OCI-LY1 (cell line): Measurements from ENCODE around the gene FAM89A.
A peak's percentile ranks its signal among the peaks of the same experiment; 100 is the strongest.

Experiments
- H2AFZ ChIP-seq: fragments of 200-600 bp; sonication (generic), shearing (Covaris generic); 2 replicates; pipeline ENCODE4 v1.6.0; 2014; ENCODE audit warnings: antibody characterized with exemption, mild to moderate bottlenecking, low read length
- H3F3A ChIP-seq: fragments of 200-600 bp; sonication (generic), shearing (Covaris generic); 2 replicates; pipeline ENCODE4 v1.6.0; 2014; ENCODE audit warnings: mild to moderate bottlenecking, antibody characterized with exemption, low read length, moderate library complexity; ENCODE audit not compliant: insufficient read depth
- H3K27ac ChIP-seq: fragments of 200-600 bp; sonication (generic); 2 replicates; pipeline ENCODE4 v1.5.1; 2014; ENCODE audit warnings: low read length, mixed run types, mild to moderate bottlenecking, low read depth; ENCODE audit not compliant: poor library complexity, severe bottlenecking
- H3K27me3 ChIP-seq: fragments of 200-600 bp; sonication (generic); 2 replicates; pipeline ENCODE4 v1.6.0; 2014; ENCODE audit warnings: antibody characterized with exemption, mild to moderate bottlenecking, low read length, moderate library complexity; ENCODE audit not compliant: insufficient read depth
- H3K36me3 ChIP-seq: fragments of 200-600 bp; sonication (generic); 2 replicates; pipeline ENCODE4 v1.6.1; 2014; ENCODE audit warnings: mild to moderate bottlenecking, antibody characterized with exemption, low read length, moderate library complexity, mixed read lengths; ENCODE audit not compliant: insufficient read depth
- H3K4me1 ChIP-seq: fragments of 200-600 bp; sonication (generic); 2 replicates; pipeline ENCODE4 v1.5.1; 2014; ENCODE audit warnings: mild to moderate bottlenecking, low read length, moderate library complexity; ENCODE audit not compliant: insufficient read depth, severe bottlenecking
- H3K4me2 ChIP-seq: fragments of 200-600 bp; sonication (generic), shearing (Covaris generic); 2 replicates; pipeline ENCODE4 v1.6.1; 2014; ENCODE audit warnings: low read length
- H3K4me3 ChIP-seq: fragments of 200-600 bp; sonication (generic); 2 replicates; pipeline ENCODE4 v1.5.1; 2014; ENCODE audit warnings: low read length, low read depth, mild to moderate bottlenecking, mixed read lengths; ENCODE audit not compliant: poor library complexity, severe bottlenecking
- H3K79me2 ChIP-seq: fragments of 200-600 bp; shearing (Covaris generic); 2 replicates; pipeline ENCODE4 v1.6.1; 2016; ENCODE audit warnings: mixed run types, low read length, mixed read lengths; ENCODE audit not compliant: insufficient read depth
- H3K9ac ChIP-seq: fragments of 200-600 bp; sonication (generic), shearing (Covaris generic); 2 replicates; pipeline ENCODE4 v1.6.1; 2014; ENCODE audit warnings: mild to moderate bottlenecking, low read length, mixed read lengths
- H3K9me2 ChIP-seq: fragments of 200-600 bp; sonication (generic), shearing (Covaris generic); 2 replicates; pipeline ENCODE4 v1.6.1; 2014; ENCODE audit warnings: low read depth, mild to moderate bottlenecking, low read length, mixed read lengths
- H3K9me3 ChIP-seq: fragments of 200-600 bp; shearing (Covaris generic); 2 replicates; pipeline ENCODE4 v1.6.1; 2014; ENCODE audit warnings: low read length, mixed read lengths
- H4K20me1 ChIP-seq: fragments of 200-600 bp; sonication (generic), shearing (Covaris generic); 2 replicates; pipeline ENCODE4 v1.6.0; 2016; ENCODE audit warnings: mild to moderate bottlenecking, low read length; ENCODE audit not compliant: insufficient read depth
- CTCF ChIP-seq: fragments of 200-600 bp; sonication (generic), shearing (Covaris generic); IDR thresholded peaks from 2 replicates; pipeline ENCODE4 v1.5.1; 2017; ENCODE audit warnings: mild to moderate bottlenecking, antibody characterized with exemption, low read length, moderate library complexity, mixed read lengths
- EZH2 ChIP-seq: fragments of 200-600 bp; sonication (generic), shearing (Covaris generic); IDR thresholded peaks from 2 replicates; pipeline ENCODE4 v1.8.0; 2017; ENCODE audit warnings: borderline replicate concordance, mixed run types, mild to moderate bottlenecking, antibody characterized with exemption, low read length, moderate library complexity, mixed read lengths

FAM89A gene

GRCh38 chr1:231040800-231041718, 1.0 kb upstream of the FAM89A start:
- H3K27me3 ChIP-seq: no peaks in the 10 kb centered on the region
- H4K20me1 ChIP-seq: no peaks in the 10 kb centered on the region

GRCh38 chr1:231039161-231040018, 664 bp downstream of the FAM89A start:
- Histone ChIP-seq H3K4me2 (peak overlapping the region; percentile 74), H3K9me2 (no peaks in the 10 kb centered on the region), H3K4me3 (peak overlapping the region; percentile 82), H3F3A (no peaks in the 10 kb centered on the region), H4K20me1 (no peaks in the 10 kb centered on the region), H3K36me3 (no peaks in the 10 kb centered on the region), H3K27me3 (no peaks in the 10 kb centered on the region), H3K79me2 (no peaks in the 10 kb centered on the region), H2AFZ (no peak overlapping the region), H3K9ac (peak overlapping the region; percentile 64), H3K4me1 (peaks cover 14% of the 10 kb centered on the region), H3K27ac (no peak overlapping the region), H3K9me3 (no peaks in the 10 kb centered on the region)
- no peak for TF ChIP-seq EZH2
- no peak for TF ChIP-seq CTCF

More at GRCh38 chr1:231040800-231041718, 1.0 kb upstream of the FAM89A start:
- no peaks in the 10 kb centered on the region for H3K9me2 ChIP-seq
- no peaks in the 10 kb centered on the region for H3K36me3 ChIP-seq
- H2AFZ ChIP-seq: no peak overlapping the region; the same call in 1 of the 2 replicates
- no peak overlapping the region for H3K27ac ChIP-seq
- no peaks in the 10 kb centered on the region for H3F3A ChIP-seq
- H3K4me2 ChIP-seq: peak overlapping the region; percentile 95
- H3K9me3 ChIP-seq: no peaks in the 10 kb centered on the region
- no peak for TF ChIP-seq CTCF
- no peak for TF ChIP-seq EZH2
- H3K4me3 ChIP-seq: peak overlapping the region; percentile 82
- peak overlapping the region; percentile 58; the same call in 1 of the 2 replicates for H3K9ac ChIP-seq
- no peaks in the 10 kb centered on the region for H3K79me2 ChIP-seq
- H3K4me1 ChIP-seq: peaks cover 14% of the 10 kb centered on the region

GRCh38 chr1:231037585-231038517, 2.2 kb downstream of the FAM89A start:
- Histone ChIP-seq H4K20me1 (no peaks in the 10 kb centered on the region), H3K27ac (no peak overlapping the region), H3K9me2 (no peaks in the 10 kb centered on the region)

More at GRCh38 chr1:231037585-231038517, 2.2 kb downstream of the FAM89A start:
- Histone ChIP-seq H2AFZ (no peak overlapping the region), H3K4me1 (peaks cover 14% of the 10 kb centered on the region), H3K9ac (no peak overlapping the region), H3K27me3 (no peaks in the 10 kb centered on the region), H3K4me3 (no peak overlapping the region), H3F3A (no peaks in the 10 kb centered on the region), H3K79me2 (no peaks in the 10 kb centered on the region), H3K36me3 (no peaks in the 10 kb centered on the region), H3K4me2 (no peak overlapping the region), H3K9me3 (no peaks in the 10 kb centered on the region)
- TF ChIP-seq CTCF (no peak), EZH2 (no peak)
